ENCODE data around the gene JOSD2.
"Not testable (repeated sequence)": the region's sequence is repeated elsewhere in the genome, so short reads cannot be mapped to it uniquely, and the experiment has no call there.

JOSD2 gene

GRCh38 chr19:50475736-50476223 lies 35.2 kb downstream of the JOSD2 start:
- no peak for DNase-seq

GRCh38 chr19:50475101-50475568 lies 35.9 kb downstream of the JOSD2 start:
- no peak for DNase-seq

- DNase-seq: not testable (repeated sequence)
Observed at GRCh38 chr19:50473336-50473735, 37.7 kb downstream of the JOSD2 start.

GRCh38 chr19:50468818-50469217 lies 42.2 kb downstream of the JOSD2 start:
- no peak for DNase-seq

- DNase-seq: no peak
Observed at GRCh38 chr19:50467566-50467965, 43.4 kb downstream of the JOSD2 start.

GRCh38 chr19:50466706-50467039 lies 44.3 kb downstream of the JOSD2 start:
- DNase-seq: no peak

GRCh38 chr19:50465986-50466705 lies 44.8 kb downstream of the JOSD2 start:
- DNase-seq: no peak

GRCh38 chr19:50465000-50465399 lies 46.0 kb downstream of the JOSD2 start:
- DNase-seq: no peak

- DNase-seq: no peak
Observed at GRCh38 chr19:50464348-50464747, 46.6 kb downstream of the JOSD2 start.

GRCh38 chr19:50462970-50463369 lies 48.0 kb downstream of the JOSD2 start:
- no peak for DNase-seq

- DNase-seq: peak; percentile 30
Observed at GRCh38 chr19:50461066-50461875, 49.7 kb downstream of the JOSD2 start.

GRCh38 chr19:50460161-50460765 lies 50.7 kb downstream of the JOSD2 start:
- DNase-seq: no peak

GRCh38 chr19:50459638-50460037 lies 51.4 kb downstream of the JOSD2 start:
- DNase-seq: no peak

GRCh38 chr19:50459067-50459456 lies 51.9 kb downstream of the JOSD2 start:
- DNase-seq: no peak

GRCh38 chr19:50458396-50459066 lies 52.5 kb downstream of the JOSD2 start:
- no peak for DNase-seq

GRCh38 chr19:50457300-50457699 lies 53.7 kb downstream of the JOSD2 start:
- DNase-seq: no peak
